Adipocyte (in vitro differentiated cells): ENCODE results near the gene RERE.

Source experiments
- DNase-seq: peaks from one replicate; pipeline ENCODE4 v3.0.0-alpha.2; 2015; ENCODE audit warnings: low read depth
- H3K27me3 ChIP-seq: replicated peaks from 2 replicates; pipeline ENCODE4 v1.7.0; 2013; ENCODE audit warnings: mild to moderate bottlenecking, low read length, moderate library complexity; ENCODE audit not compliant: control insufficient read depth, insufficient read depth
- H3K36me3 ChIP-seq: 2 replicates; pipeline ENCODE4 v1.7.0; 2013; ENCODE audit warnings: low read length, mild to moderate bottlenecking, moderate library complexity; ENCODE audit not compliant: control insufficient read depth, insufficient read depth, severe bottlenecking
- H3K4me1 ChIP-seq: 2 replicates; pipeline ENCODE4 v1.7.0; 2013; ENCODE audit warnings: mild to moderate bottlenecking, low read length, moderate library complexity; ENCODE audit not compliant: control insufficient read depth, insufficient read depth
- H3K4me3 ChIP-seq: 2 replicates; pipeline ENCODE4 v1.7.0; 2013; ENCODE audit warnings: mild to moderate bottlenecking, low read length, moderate library complexity
- H3K9ac ChIP-seq: 2 replicates; pipeline ENCODE4 v1.7.0; 2013; ENCODE audit warnings: mild to moderate bottlenecking, low read length, moderate library complexity
- H3K9me3 ChIP-seq: 2 replicates; pipeline ENCODE4 v1.7.0; 2013; ENCODE audit warnings: mild to moderate bottlenecking, low read length, moderate library complexity; ENCODE audit not compliant: control insufficient read depth

RERE gene

GRCh38 chr1:8746554-8746953 is 70.9 kb downstream of the RERE start:
- Histone ChIP-seq H3K4me1 (peaks cover 12% of the 10 kb centered on the region), H3K4me3 (no peak overlapping the region), H3K27me3 (no peaks in the 10 kb centered on the region), H3K36me3 (no peaks in the 10 kb centered on the region), H3K9me3 (no peaks in the 10 kb centered on the region), H3K9ac (no peak overlapping the region)
- DNase-seq, result peak; percentile 22

- Histone ChIP-seq H3K9me3 (no peaks in the 10 kb centered on the region), H3K9ac (no peak overlapping the region), H3K36me3 (no peaks in the 10 kb centered on the region), H3K4me1 (peaks cover 14% of the 10 kb centered on the region), H3K4me3 (no peak overlapping the region), H3K27me3 (no peaks in the 10 kb centered on the region)
- no peak for DNase-seq
Observed at GRCh38 chr1:8745749-8746390, 71.6 kb downstream of the RERE start.

GRCh38 chr1:8745346-8745745 is 72.1 kb downstream of the RERE start:
- H3K9me3 ChIP-seq, result no peaks in the 10 kb centered on the region
- H3K36me3 ChIP-seq, result no peaks in the 10 kb centered on the region
- H3K4me1 ChIP-seq, result peaks cover 19% of the 10 kb centered on the region
- DNase-seq, result no peak
- H3K27me3 ChIP-seq, result no peaks in the 10 kb centered on the region
- H3K9ac ChIP-seq, result no peak overlapping the region
- H3K4me3 ChIP-seq, result no peak overlapping the region

- Histone ChIP-seq H3K9ac (peak overlapping the region; percentile 48), H3K9me3 (no peaks in the 10 kb centered on the region), H3K27me3 (no peaks in the 10 kb centered on the region), H3K4me1 (peaks cover 25% of the 10 kb centered on the region), H3K4me3 (peak overlapping the region; percentile 7), H3K36me3 (no peaks in the 10 kb centered on the region)
- no peak for DNase-seq
Observed at GRCh38 chr1:8742022-8742924, 75.2 kb downstream of the RERE start.

- Histone ChIP-seq H3K9me3 (no peaks in the 10 kb centered on the region), H3K4me3 (no peak overlapping the region), H3K27me3 (no peaks in the 10 kb centered on the region), H3K36me3 (no peaks in the 10 kb centered on the region), H3K9ac (no peak overlapping the region), H3K4me1 (peaks cover 25% of the 10 kb centered on the region)
- peak; percentile 54 for DNase-seq
Observed at GRCh38 chr1:8740034-8740449, 77.4 kb downstream of the RERE start.

- H3K9ac ChIP-seq, result no peak overlapping the region
- no peak for DNase-seq
- H3K4me1 ChIP-seq, result peaks cover 25% of the 10 kb centered on the region
- H3K36me3 ChIP-seq, result no peaks in the 10 kb centered on the region
- no peaks in the 10 kb centered on the region for H3K27me3 ChIP-seq
- no peaks in the 10 kb centered on the region for H3K9me3 ChIP-seq
- H3K4me3 ChIP-seq, result no peak overlapping the region
Observed at GRCh38 chr1:8739377-8739776, 78.1 kb downstream of the RERE start.

GRCh38 chr1:8736927-8737326 is 80.5 kb downstream of the RERE start:
- Histone ChIP-seq H3K9ac (no peak overlapping the region), H3K27me3 (no peaks in the 10 kb centered on the region), H3K9me3 (no peaks in the 10 kb centered on the region), H3K4me3 (no peak overlapping the region), H3K4me1 (peaks cover 16% of the 10 kb centered on the region), H3K36me3 (no peaks in the 10 kb centered on the region)
- no peak for DNase-seq

- Histone ChIP-seq H3K36me3 (no peaks in the 10 kb centered on the region), H3K9me3 (peaks cover 5% of the 10 kb centered on the region), H3K4me3 (no peak overlapping the region), H3K9ac (no peak overlapping the region), H3K27me3 (no peaks in the 10 kb centered on the region), H3K4me1 (no peaks in the 10 kb centered on the region)
- no peak for DNase-seq
Observed at GRCh38 chr1:8733484-8733883, 84.0 kb downstream of the RERE start.

- Histone ChIP-seq H3K9me3 (peaks cover 5% of the 10 kb centered on the region), H3K27me3 (no peaks in the 10 kb centered on the region), H3K4me1 (peaks cover 11% of the 10 kb centered on the region), H3K4me3 (no peak overlapping the region), H3K9ac (no peak overlapping the region), H3K36me3 (no peaks in the 10 kb centered on the region)
- no peak for DNase-seq
Observed at GRCh38 chr1:8731162-8731561, 86.3 kb downstream of the RERE start.

GRCh38 chr1:8728464-8728863 is 89.0 kb downstream of the RERE start:
- no peak for DNase-seq
- peaks cover 11% of the 10 kb centered on the region for H3K4me1 ChIP-seq
- H3K9me3 ChIP-seq, result peaks cover 5% of the 10 kb centered on the region
- H3K36me3 ChIP-seq, result no peaks in the 10 kb centered on the region
- no peak overlapping the region for H3K9ac ChIP-seq
- no peak overlapping the region for H3K4me3 ChIP-seq
- no peaks in the 10 kb centered on the region for H3K27me3 ChIP-seq

GRCh38 chr1:8727809-8728213 is 89.6 kb downstream of the RERE start:
- Histone ChIP-seq H3K9ac (no peak overlapping the region), H3K4me1 (peaks cover 11% of the 10 kb centered on the region), H3K36me3 (no peaks in the 10 kb centered on the region), H3K4me3 (no peak overlapping the region), H3K27me3 (no peaks in the 10 kb centered on the region), H3K9me3 (peaks cover 5% of the 10 kb centered on the region)
- no peak for DNase-seq
